Kidney (tissue), 14 donors: ENCODE measurements around the gene LATS2. TPM values are rescaled to one million over a fixed set of nuclear protein-coding genes. Genes with fewer than 3 reads are reported as not detected.

ENCODE experiments used
- DNase-seq, 5 donors: peaks; one replicate each; pipeline ENCODE4 v3.0.0-alpha.2; 2013 to 2020
- FAIRE-seq: peaks from 2 replicates; lab custom pipeline; 2012; peaks lifted over from hg19 to GRCh38; lab: Jason Lieb, UNC
- H3K27ac ChIP-seq, 2 donors: one replicate each; pipeline ENCODE4 v1.7.0; 2013; ENCODE audit warnings: low read depth in 2 of 2, low read length in 2 of 2, inconsistent platforms in 1 of 2
- H3K27me3 ChIP-seq: one replicate; pipeline ENCODE4 v1.7.1; 2013; ENCODE audit warnings: low read length, inconsistent platforms; ENCODE audit not compliant: control insufficient read depth, insufficient read depth
- H3K36me3 ChIP-seq, 3 donors: one replicate each; pipeline versions ENCODE4 v1.7.0 to v1.7.1; 2013; ENCODE audit warnings: low read length in 3 of 3, control low read depth in 1 of 3, inconsistent platforms in 1 of 3; ENCODE audit not compliant: insufficient read depth in 3 of 3, control insufficient read depth in 2 of 3
- H3K4me1 ChIP-seq, 3 donors: one replicate each; pipeline versions ENCODE4 v1.7.0 to v1.7.1; 2013; ENCODE audit warnings: low read length in 3 of 3, inconsistent platforms in 1 of 3, low read depth in 1 of 3; ENCODE audit not compliant: control insufficient read depth in 2 of 3, insufficient read depth in 2 of 3
- H3K4me3 ChIP-seq, 3 donors: one replicate each; pipeline versions ENCODE4 v1.7.0 to v1.8.1; 2013; ENCODE audit warnings: low read length in 3 of 3, control low read depth in 1 of 3, inconsistent platforms in 1 of 3
- H3K9ac ChIP-seq, 3 donors: one replicate each; pipeline versions ENCODE4 v1.7.0 to v1.7.1; 2013; ENCODE audit warnings: low read length in 3 of 3, control low read depth in 1 of 3, inconsistent platforms in 1 of 3
- H3K9me3 ChIP-seq, 3 donors: one replicate each; pipeline versions ENCODE4 v1.7.0 to v1.7.1; 2013; ENCODE audit warnings: low read length in 3 of 3, control low read depth in 1 of 3, inconsistent platforms in 1 of 3; ENCODE audit not compliant: control insufficient read depth in 2 of 3, insufficient read depth in 1 of 3
- intact Hi-C: fragments of 100-400 bp; cut with DNase I; formaldehyde crosslinking; loops from one replicate; pipeline ENCODE4 v1.11.1; 2022
- polyA plus RNA-seq: library from polyadenylated mRNA; stranded (reverse); fragments of 350-450 nt; fragmentation: Illumina TruSeq; extraction: RNeasy Lipid Tissue Mini Kit (QIAGEN cat#74804); gene quantifications from one replicate; pipeline ENCODE4 v1.2.3, GENCODE V29; 2014; ENCODE audit warnings: low read depth, low replicate concordance; ENCODE audit not compliant: insufficient read depth
- total RNA-seq: library from RNA; stranded (reverse); fragmentation: NEBNext Ultra II Directional; extraction: Animal tissue kit (Norgen Biotek cat#: 25700); gene quantifications from one replicate; pipeline ENCODE4 v1.2.1, GENCODE V29; 2021
- TF ChIP-seq, protein P1 (sequence below): IDR thresholded peaks from 3 replicates; pipeline ENCODE4 v1.5.1; 2012; ENCODE audit warnings: mild to moderate bottlenecking, moderate library complexity, borderline replicate concordance; ENCODE audit not compliant: insufficient read depth; ENCODE audit errors: extremely low read depth
- donor health status: control.
- donor health status: control.
- donor health status: control.
- donor health status: control.
- donor health status: control.
- donor health status: DM: yes; HTN: yes; CAD: no.
- donor health status: Normal renal cell carcinoma (clear cell type).

LATS2 gene
- total and polyA plus RNA-seq, 2 donors from 2014 or later, result 5.5 to 26.3 TPM

DNA sequence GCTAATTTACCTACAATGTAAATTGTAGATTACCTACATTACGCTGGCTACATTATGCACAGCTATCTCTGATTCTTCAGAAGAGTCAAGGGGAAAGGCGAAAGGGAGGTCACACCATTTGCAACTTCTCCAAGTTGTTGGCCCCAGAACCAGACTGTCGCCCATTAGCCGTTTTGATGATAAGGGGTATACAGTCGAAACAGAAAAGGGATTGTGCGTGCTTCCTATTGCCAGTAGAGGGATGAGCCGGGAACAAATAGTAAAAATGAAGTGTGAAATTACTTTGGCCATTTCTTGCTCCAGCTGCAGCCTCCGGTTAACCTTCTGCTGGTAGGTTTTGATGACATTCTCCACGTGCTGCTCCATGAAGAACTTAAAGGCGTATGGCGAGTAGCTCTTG is 73.8 kb downstream of the LATS2 start:
- no peak for DNase-seq
- no peak overlapping the region for H3K4me3 ChIP-seq
- no peak for FAIRE-seq
- no peak overlapping the region for H3K27ac ChIP-seq
- H3K9me3 ChIP-seq, result no peaks in the 10 kb centered on the region
- H3K9ac ChIP-seq, result no peak overlapping the region
- H3K27me3 ChIP-seq, result no peaks in the 10 kb centered on the region
- H3K4me1 ChIP-seq, result peaks cover 0 to 5% (median 0%) of the 10 kb centered on the region in 3 donors
- peaks cover 13 to 27% (median 16%) of the 10 kb centered on the region in 3 donors for H3K36me3 ChIP-seq
- intact Hi-C loops, result no loop called here
- TF ChIP-seq, protein P1, sequence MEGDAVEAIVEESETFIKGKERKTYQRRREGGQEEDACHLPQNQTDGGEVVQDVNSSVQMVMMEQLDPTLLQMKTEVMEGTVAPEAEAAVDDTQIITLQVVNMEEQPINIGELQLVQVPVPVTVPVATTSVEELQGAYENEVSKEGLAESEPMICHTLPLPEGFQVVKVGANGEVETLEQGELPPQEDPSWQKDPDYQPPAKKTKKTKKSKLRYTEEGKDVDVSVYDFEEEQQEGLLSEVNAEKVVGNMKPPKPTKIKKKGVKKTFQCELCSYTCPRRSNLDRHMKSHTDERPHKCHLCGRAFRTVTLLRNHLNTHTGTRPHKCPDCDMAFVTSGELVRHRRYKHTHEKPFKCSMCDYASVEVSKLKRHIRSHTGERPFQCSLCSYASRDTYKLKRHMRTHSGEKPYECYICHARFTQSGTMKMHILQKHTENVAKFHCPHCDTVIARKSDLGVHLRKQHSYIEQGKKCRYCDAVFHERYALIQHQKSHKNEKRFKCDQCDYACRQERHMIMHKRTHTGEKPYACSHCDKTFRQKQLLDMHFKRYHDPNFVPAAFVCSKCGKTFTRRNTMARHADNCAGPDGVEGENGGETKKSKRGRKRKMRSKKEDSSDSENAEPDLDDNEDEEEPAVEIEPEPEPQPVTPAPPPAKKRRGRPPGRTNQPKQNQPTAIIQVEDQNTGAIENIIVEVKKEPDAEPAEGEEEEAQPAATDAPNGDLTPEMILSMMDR, result no peak

DNA sequence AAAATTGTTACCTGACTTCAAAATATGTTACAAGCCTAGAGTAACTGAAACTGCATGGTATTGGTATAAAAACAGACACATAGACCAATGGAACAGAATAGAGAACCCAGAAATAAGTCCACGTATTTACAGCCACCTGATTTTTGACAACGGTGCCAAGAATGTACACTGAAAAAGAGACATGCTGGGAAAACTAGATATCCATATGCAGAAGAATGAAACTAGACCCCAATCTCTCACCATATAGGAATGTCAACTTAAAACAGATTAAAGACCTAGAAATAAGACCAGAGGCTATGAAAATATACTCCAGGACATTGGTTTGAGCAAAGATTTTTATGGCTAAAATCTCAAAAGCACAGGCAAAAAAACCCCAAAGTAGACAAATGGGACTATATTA is 76.5 kb downstream of the LATS2 start:
- Histone ChIP-seq H3K9ac (no peak overlapping the region), H3K27ac (no peak overlapping the region), H3K4me3 (no peak overlapping the region), H3K27me3 (no peaks in the 10 kb centered on the region), H3K4me1 (no peaks in the 10 kb centered on the region), H3K36me3 (peaks cover 22 to 52% (median 33%) of the 10 kb centered on the region in 3 donors), H3K9me3 (no peaks in the 10 kb centered on the region)
- TF ChIP-seq, protein P1, result no peak
- intact Hi-C loops, result no loop called here
- FAIRE-seq (no peak), DNase-seq (no peak)

DNA sequence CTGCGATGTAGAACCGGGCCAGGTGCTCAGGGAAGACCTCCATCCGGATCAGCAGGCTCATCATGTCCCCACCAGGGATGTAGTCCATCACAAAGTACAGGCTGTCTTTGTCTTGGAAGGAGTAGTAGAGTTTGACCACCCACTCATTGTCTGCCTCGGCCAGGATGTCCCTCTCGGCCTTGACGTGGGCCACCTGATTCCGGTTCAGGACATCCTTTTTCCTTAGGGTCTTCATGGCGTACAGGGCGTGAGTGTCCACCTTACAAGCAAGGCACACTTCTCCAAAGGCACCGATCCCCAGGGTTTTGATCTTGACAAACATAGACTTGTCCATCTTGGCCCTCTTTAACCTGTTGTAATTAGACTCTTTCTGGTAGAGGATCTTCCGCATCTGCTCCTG is 78.0 kb downstream of the LATS2 start:
- Histone ChIP-seq H3K27ac (no peak overlapping the region), H3K9ac (no peak overlapping the region), H3K4me1 (no peaks in the 10 kb centered on the region), H3K9me3 (no peaks in the 10 kb centered on the region), H3K36me3 (peaks cover 22 to 53% (median 39%) of the 10 kb centered on the region in 3 donors), H3K4me3 (no peak overlapping the region), H3K27me3 (no peaks in the 10 kb centered on the region)
- FAIRE-seq (no peak), DNase-seq (no peak)
- intact Hi-C loops, result no loop called here
- TF ChIP-seq, protein P1, result no peak
